MM.1S (cell line): Measurements from ENCODE around the gene TMCO4.

Experiments used
- EZH2 ChIP-seq: fragments of 300-600 bp; sonication (generic); optimal IDR thresholded peaks from 2 replicates; pipeline ENCODE3; 2017; ENCODE audit warnings: low read depth, mild to moderate bottlenecking, antibody characterized with exemption, low read length, mixed read lengths
- EZH2phosphoT487 ChIP-seq: fragments of 300-600 bp; sonication (generic); IDR thresholded peaks from 2 replicates; pipeline ENCODE4 v1.6.1; 2018; ENCODE audit warnings: antibody characterized with exemption, low read length
- TF ChIP-seq, protein P1 (sequence below): fragments of 300-600 bp; sonication (generic); IDR thresholded peaks from 2 replicates; pipeline ENCODE4 v1.5.1; 2016; ENCODE audit warnings: antibody characterized with exemption, low read length, mixed read lengths

- TF ChIP-seq, protein P1, sequence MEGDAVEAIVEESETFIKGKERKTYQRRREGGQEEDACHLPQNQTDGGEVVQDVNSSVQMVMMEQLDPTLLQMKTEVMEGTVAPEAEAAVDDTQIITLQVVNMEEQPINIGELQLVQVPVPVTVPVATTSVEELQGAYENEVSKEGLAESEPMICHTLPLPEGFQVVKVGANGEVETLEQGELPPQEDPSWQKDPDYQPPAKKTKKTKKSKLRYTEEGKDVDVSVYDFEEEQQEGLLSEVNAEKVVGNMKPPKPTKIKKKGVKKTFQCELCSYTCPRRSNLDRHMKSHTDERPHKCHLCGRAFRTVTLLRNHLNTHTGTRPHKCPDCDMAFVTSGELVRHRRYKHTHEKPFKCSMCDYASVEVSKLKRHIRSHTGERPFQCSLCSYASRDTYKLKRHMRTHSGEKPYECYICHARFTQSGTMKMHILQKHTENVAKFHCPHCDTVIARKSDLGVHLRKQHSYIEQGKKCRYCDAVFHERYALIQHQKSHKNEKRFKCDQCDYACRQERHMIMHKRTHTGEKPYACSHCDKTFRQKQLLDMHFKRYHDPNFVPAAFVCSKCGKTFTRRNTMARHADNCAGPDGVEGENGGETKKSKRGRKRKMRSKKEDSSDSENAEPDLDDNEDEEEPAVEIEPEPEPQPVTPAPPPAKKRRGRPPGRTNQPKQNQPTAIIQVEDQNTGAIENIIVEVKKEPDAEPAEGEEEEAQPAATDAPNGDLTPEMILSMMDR, result no peak
- no peak for TF ChIP-seq EZH2
- no peak for TF ChIP-seq EZH2phosphoT487
Measured at GRCh38 chr1:19688041-19688842, 111.5 kb downstream of the TMCO4 start.
